PC-3 (cell line): Measurements from ENCODE around the gene MRPS30.

Experiments
- CTCF ChIP-seq: fragments of 300-600 bp; sonication (generic); conservative IDR thresholded peaks from 2 replicates; pipeline ENCODE4 v1.5.1; 2017; ENCODE audit warnings: antibody characterized with exemption, low read depth, mild to moderate bottlenecking, low read length
- EZH2 ChIP-seq: fragments of 300-600 bp; sonication (generic); IDR thresholded peaks from one replicate; pipeline ENCODE4 v1.6.1; 2017; ENCODE audit warnings: antibody characterized with exemption, mild to moderate bottlenecking, low read length; ENCODE audit not compliant: unreplicated experiment

DNA sequence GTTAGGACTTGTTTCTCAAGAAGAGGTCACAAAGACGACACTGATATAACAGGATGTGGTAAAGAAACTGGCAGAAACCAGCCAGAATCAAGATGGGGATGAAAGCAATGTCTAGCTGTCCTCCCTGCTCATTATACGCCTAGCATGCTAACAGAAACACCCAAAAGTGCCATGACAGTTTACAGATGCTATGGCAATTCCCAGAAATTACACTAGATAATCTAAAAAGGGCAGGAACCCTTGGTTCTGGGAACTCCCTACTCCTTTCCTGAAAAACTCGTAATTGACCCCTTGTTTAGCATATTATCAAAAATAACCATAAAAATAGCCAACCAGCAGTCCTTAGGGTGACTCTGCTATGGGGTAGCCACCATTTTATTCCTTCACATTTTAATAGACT is 10.9 kb upstream of the MRPS30 start:
- TF ChIP-seq CTCF (no peak), EZH2 (no peak)
